ENCODE data around the gene TUBB. TPM values are rescaled to one million over a fixed set of nuclear protein-coding genes. Genes with fewer than 3 reads are reported as not detected.

Gene TUBB
- total RNA-seq, 1 donor from 2014 or later, result 725 TPM

GRCh38 chr6:30696432-30696831, 23.7 kb upstream of the TUBB start:
- no peak for TF ChIP-seq CTCF (IDR thresholded peaks at IDR 0.05)
- no peaks in the 10 kb centered on the region for H3K27me3 Mint-ChIP-seq (ENCODE audit: unreplicated experiment)
- H3K4me1 Mint-ChIP-seq (ENCODE audit: unreplicated experiment), result peaks cover 20% of the 10 kb centered on the region
- no peak for DNase-seq (ENCODE audit: extremely low spot score, unreplicated experiment)
- H3K4me3 Mint-ChIP-seq (ENCODE audit: unreplicated experiment), result no peak overlapping the region
- H3K9me3 Mint-ChIP-seq (ENCODE audit: unreplicated experiment), result no peaks in the 10 kb centered on the region
- no peak overlapping the region for H3K27ac Mint-ChIP-seq (ENCODE audit: unreplicated experiment)
- H3K36me3 Mint-ChIP-seq (ENCODE audit: unreplicated experiment), result peaks cover 6% of the 10 kb centered on the region

- no peak for DNase-seq (ENCODE audit: extremely low spot score, unreplicated experiment)
- peaks cover 7% of the 10 kb centered on the region for H3K4me1 Mint-ChIP-seq (ENCODE audit: unreplicated experiment)
- peaks cover 35% of the 10 kb centered on the region for H3K36me3 Mint-ChIP-seq (ENCODE audit: unreplicated experiment)
- H3K27me3 Mint-ChIP-seq (ENCODE audit: unreplicated experiment), result no peaks in the 10 kb centered on the region
- no peak overlapping the region for H3K27ac Mint-ChIP-seq (ENCODE audit: unreplicated experiment)
- no peak for TF ChIP-seq CTCF (IDR thresholded peaks at IDR 0.05)
- no peak overlapping the region for H3K4me3 Mint-ChIP-seq (ENCODE audit: unreplicated experiment)
- no peaks in the 10 kb centered on the region for H3K9me3 Mint-ChIP-seq (ENCODE audit: unreplicated experiment)
Measured at GRCh38 chr6:30700340-30700739, 19.8 kb upstream of the TUBB start.

- Mint-ChIP-seq H3K27ac (ENCODE audit: unreplicated experiment) (no peak overlapping the region), H3K36me3 (ENCODE audit: unreplicated experiment) (peaks cover 43% of the 10 kb centered on the region), H3K4me1 (ENCODE audit: unreplicated experiment) (peaks cover 10% of the 10 kb centered on the region), H3K27me3 (ENCODE audit: unreplicated experiment) (no peaks in the 10 kb centered on the region), H3K9me3 (ENCODE audit: unreplicated experiment) (no peaks in the 10 kb centered on the region), H3K4me3 (ENCODE audit: unreplicated experiment) (no peak overlapping the region)
- no peak for DNase-seq (ENCODE audit: extremely low spot score, unreplicated experiment)
- no peak for TF ChIP-seq CTCF (IDR thresholded peaks at IDR 0.05)
Measured at GRCh38 chr6:30703011-30703410, 17.1 kb upstream of the TUBB start.

- no peak for TF ChIP-seq CTCF (IDR thresholded peaks at IDR 0.05)
- H3K27ac Mint-ChIP-seq (ENCODE audit: unreplicated experiment), result no peak overlapping the region
- no peaks in the 10 kb centered on the region for H3K9me3 Mint-ChIP-seq (ENCODE audit: unreplicated experiment)
Measured at GRCh38 chr6:30703821-30704220, 16.3 kb upstream of the TUBB start.

GRCh38 chr6:30705620-30706019, 14.5 kb upstream of the TUBB start:
- peaks cover 45% of the 10 kb centered on the region for H3K36me3 Mint-ChIP-seq (ENCODE audit: unreplicated experiment)
- H3K27me3 Mint-ChIP-seq (ENCODE audit: unreplicated experiment), result no peaks in the 10 kb centered on the region
- peak overlapping the region; percentile 32 for H3K27ac Mint-ChIP-seq (ENCODE audit: unreplicated experiment)
- no peak for DNase-seq (ENCODE audit: extremely low spot score, unreplicated experiment)
- H3K4me3 Mint-ChIP-seq (ENCODE audit: unreplicated experiment), result no peak overlapping the region
- TF ChIP-seq CTCF (IDR thresholded peaks at IDR 0.05), result no peak
- H3K9me3 Mint-ChIP-seq (ENCODE audit: unreplicated experiment), result no peaks in the 10 kb centered on the region
- peaks cover 12% of the 10 kb centered on the region for H3K4me1 Mint-ChIP-seq (ENCODE audit: unreplicated experiment)

More at GRCh38 chr6:30703821-30704220, 16.3 kb upstream of the TUBB start:
- Mint-ChIP-seq H3K4me3 (ENCODE audit: unreplicated experiment) (no peak overlapping the region), H3K4me1 (ENCODE audit: unreplicated experiment) (peaks cover 12% of the 10 kb centered on the region), H3K36me3 (ENCODE audit: unreplicated experiment) (peaks cover 49% of the 10 kb centered on the region), H3K27me3 (ENCODE audit: unreplicated experiment) (no peaks in the 10 kb centered on the region)
- DNase-seq (ENCODE audit: extremely low spot score, unreplicated experiment), result no peak
